KMS-11 (cell line): ENCODE measurements around the gene RCN2.
"Not testable (repeated sequence)": the region's sequence is repeated elsewhere in the genome, so short reads cannot be mapped to it uniquely, and the experiment has no call there.

Experiments used
- H2AFZ ChIP-seq: fragments of 200-600 bp; sonication (generic); 2 replicates; pipeline ENCODE4 v1.6.1; 2016; ENCODE audit warnings: antibody characterized with exemption, mixed run types, low read depth
- H3K27ac ChIP-seq: fragments of 200-600 bp; sonication (generic); 2 replicates; pipeline ENCODE4 v1.6.1; 2016; ENCODE audit warnings: mild to moderate bottlenecking, mixed run types
- H3K27me3 ChIP-seq: fragments of 200-600 bp; sonication (generic); 2 replicates; pipeline ENCODE4 v1.6.1; 2017; ENCODE audit warnings: mild to moderate bottlenecking, low read depth, mixed run types, moderate library complexity; ENCODE audit not compliant: insufficient read depth
- H3K36me3 ChIP-seq: fragments of 200-600 bp; sonication (generic); 2 replicates; pipeline ENCODE4 v1.6.1; 2017; ENCODE audit warnings: mild to moderate bottlenecking, mixed run types; ENCODE audit not compliant: insufficient read depth
- H3K4me1 ChIP-seq: fragments of 200-600 bp; sonication (generic); 2 replicates; pipeline ENCODE4 v1.6.1; 2016; ENCODE audit warnings: mild to moderate bottlenecking, low read depth, mixed run types; ENCODE audit not compliant: poor library complexity, severe bottlenecking
- H3K4me2 ChIP-seq: fragments of 200-600 bp; sonication (generic); 2 replicates; pipeline ENCODE4 v1.7.0; 2016; ENCODE audit warnings: mild to moderate bottlenecking, mixed run types
- H3K4me3 ChIP-seq: fragments of 200-600 bp; sonication (generic); IDR thresholded peaks from 2 replicates; pipeline ENCODE4 v1.6.1; 2017; ENCODE audit warnings: low read depth, low read length, mixed read lengths; ENCODE audit not compliant: insufficient read depth
- H3K79me2 ChIP-seq: fragments of 200-600 bp; sonication (generic); 2 replicates; pipeline ENCODE4 v1.6.1; 2016; ENCODE audit warnings: low read depth, mixed run types; ENCODE audit not compliant: insufficient read depth
- H3K9ac ChIP-seq: fragments of 200-600 bp; sonication (generic); 2 replicates; pipeline ENCODE4 v1.6.1; 2016; ENCODE audit warnings: mild to moderate bottlenecking, mixed run types
- H4K20me1 ChIP-seq: fragments of 200-600 bp; sonication (generic); 2 replicates; pipeline ENCODE4 v1.6.1; 2016; ENCODE audit warnings: mild to moderate bottlenecking, mixed run types; ENCODE audit not compliant: insufficient read depth
- CTCF ChIP-seq: fragments of 200-600 bp; sonication (generic); conservative IDR thresholded peaks from 2 replicates; pipeline ENCODE4 v1.6.1; 2017; ENCODE audit warnings: low read depth, mild to moderate bottlenecking, antibody characterized with exemption, low read length, moderate library complexity, mixed read lengths

Gene RCN2

GRCh38 chr15:76898102-76898501 lies 33.4 kb upstream of the RCN2 start:
- Histone ChIP-seq H3K79me2 (peaks cover 27% of the 10 kb centered on the region), H3K4me2 (no peak overlapping the region), H3K9ac (no peak overlapping the region), H3K27me3 (no peaks in the 10 kb centered on the region), H3K4me3 (no peak overlapping the region), H4K20me1 (no peaks in the 10 kb centered on the region), H2AFZ (no peak overlapping the region), H3K4me1 (peaks cover 30% of the 10 kb centered on the region), H3K27ac (no peak overlapping the region), H3K36me3 (no peaks in the 10 kb centered on the region)
- TF ChIP-seq CTCF, result no peak

- H3K36me3 ChIP-seq, H2AFZ ChIP-seq, H4K20me1 ChIP-seq, H3K4me3 ChIP-seq, H3K4me2 ChIP-seq, H3K9ac ChIP-seq, H3K27ac ChIP-seq, H3K27me3 ChIP-seq: not testable (repeated sequence)
- Histone ChIP-seq H3K79me2 (peaks cover 18% of the 10 kb centered on the region), H3K4me1 (peaks cover 38% of the 10 kb centered on the region)
Measured at GRCh38 chr15:76899176-76899930, 32.2 kb upstream of the RCN2 start.

- H3K4me1 ChIP-seq, result peaks cover 34% of the 10 kb centered on the region
- not testable (repeated sequence) for H3K36me3 ChIP-seq, H3K27ac ChIP-seq, H3K27me3 ChIP-seq, H3K4me3 ChIP-seq, H4K20me1 ChIP-seq, H2AFZ ChIP-seq, H3K4me2 ChIP-seq, H3K9ac ChIP-seq
- H3K79me2 ChIP-seq, result peaks cover 15% of the 10 kb centered on the region
Measured at GRCh38 chr15:76899931-76900310, 31.6 kb upstream of the RCN2 start.

- H3K27me3 ChIP-seq, result no peaks in the 10 kb centered on the region
- H2AFZ ChIP-seq, result no peak overlapping the region
- no peak overlapping the region for H3K4me2 ChIP-seq
- no peak overlapping the region for H3K9ac ChIP-seq
- H3K36me3 ChIP-seq, result no peaks in the 10 kb centered on the region
- H4K20me1 ChIP-seq, result no peaks in the 10 kb centered on the region
- H3K27ac ChIP-seq, result no peak overlapping the region
- peaks cover 30% of the 10 kb centered on the region for H3K4me1 ChIP-seq
- no peak overlapping the region for H3K4me3 ChIP-seq
- peaks cover 7% of the 10 kb centered on the region; the same call in 1 of the 2 replicates for H3K79me2 ChIP-seq
- no peak for TF ChIP-seq CTCF
Measured at GRCh38 chr15:76901965-76902364, 29.6 kb upstream of the RCN2 start.

- Histone ChIP-seq H3K4me3 (no peak overlapping the region), H3K4me2 (peak overlapping the region; percentile 97)
Measured at GRCh38 chr15:76903251-76903681, 28.3 kb upstream of the RCN2 start.

More at GRCh38 chr15:76903251-76903681, 28.3 kb upstream of the RCN2 start:
- TF ChIP-seq CTCF, result peak; percentile 32; the same call in 1 of the 2 replicates
- H3K27ac ChIP-seq, result no peak overlapping the region
- peaks cover 7% of the 10 kb centered on the region; the same call in 1 of the 2 replicates for H3K79me2 ChIP-seq
- no peaks in the 10 kb centered on the region for H3K36me3 ChIP-seq
- H4K20me1 ChIP-seq, result no peaks in the 10 kb centered on the region
- H2AFZ ChIP-seq, result no peak overlapping the region
- no peak overlapping the region for H3K9ac ChIP-seq
- H3K27me3 ChIP-seq, result no peaks in the 10 kb centered on the region
- peaks cover 30% of the 10 kb centered on the region for H3K4me1 ChIP-seq
